Ishikawa (cell line): ENCODE data around the gene TMEM215.

Experiments used
- CEBPB ChIP-seq: IDR thresholded peaks from 2 replicates; pipeline ENCODE4 v1.6.1; 2012
- CREB1 ChIP-seq: IDR thresholded peaks from 2 replicates; pipeline ENCODE4 v1.6.1; 2012; ENCODE audit warnings: low read depth
- EGR1 ChIP-seq: IDR thresholded peaks from 2 replicates; pipeline ENCODE4 v1.6.1; 2012
- EP300 ChIP-seq: IDR thresholded peaks from 2 replicates; pipeline ENCODE4 v1.6.1; 2012; ENCODE audit warnings: borderline replicate concordance
- FOXM1 ChIP-seq: IDR thresholded peaks from 2 replicates; pipeline ENCODE4 v1.6.1; 2012; ENCODE audit warnings: low read depth, borderline replicate concordance
- NFIC ChIP-seq: IDR thresholded peaks from 2 replicates; pipeline ENCODE4 v1.6.1; 2012
- RAD21 ChIP-seq: IDR thresholded peaks from 2 replicates; pipeline ENCODE4 v1.6.1; 2012; ENCODE audit warnings: low read depth
- TAF1 ChIP-seq: IDR thresholded peaks from 2 replicates; pipeline ENCODE4 v1.6.1; 2012; ENCODE audit warnings: low read depth, mild to moderate bottlenecking
- TCF12 ChIP-seq: IDR thresholded peaks from 2 replicates; pipeline ENCODE4 v1.6.1; 2012; ENCODE audit warnings: low read depth
- TEAD4 ChIP-seq: IDR thresholded peaks from 2 replicates; pipeline ENCODE4 v1.6.1; 2012
- YY1 ChIP-seq: IDR thresholded peaks from 2 replicates; pipeline ENCODE4 v1.6.1; 2012; ENCODE audit warnings: low read depth
- ZBTB7A ChIP-seq: IDR thresholded peaks from 2 replicates; pipeline ENCODE4 v1.6.1; 2012; ENCODE audit warnings: low read depth
- TF ChIP-seq, protein P1 (sequence below): IDR thresholded peaks from 2 replicates; pipeline ENCODE4 v1.6.1; 2012
- TF ChIP-seq, protein P2 (sequence below): IDR thresholded peaks from 2 replicates; pipeline ENCODE4 v1.6.1; 2012; ENCODE audit warnings: low read depth, mild to moderate bottlenecking
- TF ChIP-seq, protein P3 (sequence below): IDR thresholded peaks from 2 replicates; pipeline ENCODE4 v1.6.1; 2012

Gene TMEM215

GRCh38 chr9:32832346-32832745 is 49.0 kb downstream of the TMEM215 start:
- no peak for TF ChIP-seq TAF1
- no peak for TF ChIP-seq YY1
- TF ChIP-seq, protein P1, sequence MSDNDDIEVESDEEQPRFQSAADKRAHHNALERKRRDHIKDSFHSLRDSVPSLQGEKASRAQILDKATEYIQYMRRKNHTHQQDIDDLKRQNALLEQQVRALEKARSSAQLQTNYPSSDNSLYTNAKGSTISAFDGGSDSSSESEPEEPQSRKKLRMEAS = no peak
- TF ChIP-seq EP300 = no peak
- no peak for TF ChIP-seq CREB1
- TF ChIP-seq FOXM1 = no peak
- TF ChIP-seq RAD21 = no peak
- no peak for TF ChIP-seq TCF12
- TF ChIP-seq TEAD4 = no peak
- no peak for TF ChIP-seq EGR1
- TF ChIP-seq ZBTB7A = no peak
- TF ChIP-seq, protein P2, sequence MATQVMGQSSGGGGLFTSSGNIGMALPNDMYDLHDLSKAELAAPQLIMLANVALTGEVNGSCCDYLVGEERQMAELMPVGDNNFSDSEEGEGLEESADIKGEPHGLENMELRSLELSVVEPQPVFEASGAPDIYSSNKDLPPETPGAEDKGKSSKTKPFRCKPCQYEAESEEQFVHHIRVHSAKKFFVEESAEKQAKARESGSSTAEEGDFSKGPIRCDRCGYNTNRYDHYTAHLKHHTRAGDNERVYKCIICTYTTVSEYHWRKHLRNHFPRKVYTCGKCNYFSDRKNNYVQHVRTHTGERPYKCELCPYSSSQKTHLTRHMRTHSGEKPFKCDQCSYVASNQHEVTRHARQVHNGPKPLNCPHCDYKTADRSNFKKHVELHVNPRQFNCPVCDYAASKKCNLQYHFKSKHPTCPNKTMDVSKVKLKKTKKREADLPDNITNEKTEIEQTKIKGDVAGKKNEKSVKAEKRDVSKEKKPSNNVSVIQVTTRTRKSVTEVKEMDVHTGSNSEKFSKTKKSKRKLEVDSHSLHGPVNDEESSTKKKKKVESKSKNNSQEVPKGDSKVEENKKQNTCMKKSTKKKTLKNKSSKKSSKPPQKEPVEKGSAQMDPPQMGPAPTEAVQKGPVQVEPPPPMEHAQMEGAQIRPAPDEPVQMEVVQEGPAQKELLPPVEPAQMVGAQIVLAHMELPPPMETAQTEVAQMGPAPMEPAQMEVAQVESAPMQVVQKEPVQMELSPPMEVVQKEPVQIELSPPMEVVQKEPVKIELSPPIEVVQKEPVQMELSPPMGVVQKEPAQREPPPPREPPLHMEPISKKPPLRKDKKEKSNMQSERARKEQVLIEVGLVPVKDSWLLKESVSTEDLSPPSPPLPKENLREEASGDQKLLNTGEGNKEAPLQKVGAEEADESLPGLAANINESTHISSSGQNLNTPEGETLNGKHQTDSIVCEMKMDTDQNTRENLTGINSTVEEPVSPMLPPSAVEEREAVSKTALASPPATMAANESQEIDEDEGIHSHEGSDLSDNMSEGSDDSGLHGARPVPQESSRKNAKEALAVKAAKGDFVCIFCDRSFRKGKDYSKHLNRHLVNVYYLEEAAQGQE = no peak
- TF ChIP-seq, protein P3, sequence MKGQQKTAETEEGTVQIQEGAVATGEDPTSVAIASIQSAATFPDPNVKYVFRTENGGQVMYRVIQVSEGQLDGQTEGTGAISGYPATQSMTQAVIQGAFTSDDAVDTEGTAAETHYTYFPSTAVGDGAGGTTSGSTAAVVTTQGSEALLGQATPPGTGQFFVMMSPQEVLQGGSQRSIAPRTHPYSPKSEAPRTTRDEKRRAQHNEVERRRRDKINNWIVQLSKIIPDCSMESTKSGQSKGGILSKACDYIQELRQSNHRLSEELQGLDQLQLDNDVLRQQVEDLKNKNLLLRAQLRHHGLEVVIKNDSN = no peak
- TF ChIP-seq CEBPB = no peak
- TF ChIP-seq NFIC = no peak
